Hepatocyte (in vitro differentiated cells): ENCODE measurements around the gene FBXO9.
"Not testable (repeated sequence)": the region's sequence is repeated elsewhere in the genome, so short reads cannot be mapped to it uniquely, and the experiment has no call there.

Source experiments
- EZH2 ChIP-seq: fragments of 200-600 bp; sonication (generic); IDR thresholded peaks from 2 replicates; pipeline ENCODE4 v1.6.1; 2016; ENCODE audit warnings: antibody characterized with exemption, mild to moderate bottlenecking, borderline replicate concordance
- EZH2phosphoT487 ChIP-seq: fragments of 200-600 bp; sonication (generic); IDR thresholded peaks from one replicate; pipeline ENCODE4 v1.6.1; 2018; ENCODE audit warnings: antibody characterized with exemption, mild to moderate bottlenecking, low read depth, moderate library complexity; ENCODE audit not compliant: unreplicated experiment, severe bottlenecking
- TF ChIP-seq, protein P1 (sequence below): fragments of 200-600 bp; sonication (generic); IDR thresholded peaks from 2 replicates; pipeline ENCODE4 v1.5.1; 2016; ENCODE audit warnings: antibody characterized with exemption, mild to moderate bottlenecking; ENCODE audit not compliant: poor library complexity

DNA sequence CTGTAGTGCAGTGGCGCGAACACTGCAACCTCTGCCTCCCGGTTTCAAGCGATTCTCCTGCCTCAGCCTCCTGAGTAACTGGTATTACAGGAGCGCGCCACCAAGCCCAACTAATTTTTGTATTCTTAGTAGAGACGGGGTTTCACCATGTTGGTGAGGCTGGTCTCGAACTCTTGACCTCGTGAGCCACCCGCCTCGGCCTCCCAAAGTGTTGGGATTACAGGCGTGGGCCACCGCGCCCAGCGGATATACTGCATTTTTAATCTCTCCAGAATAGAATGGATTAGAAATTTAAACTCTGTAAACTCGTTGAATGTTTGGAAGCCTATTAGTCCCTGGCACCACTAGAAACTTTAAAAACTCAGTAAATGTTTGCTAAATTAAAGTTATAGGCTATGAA is 949 bp upstream of the FBXO9 start:
- TF ChIP-seq, protein P1, sequence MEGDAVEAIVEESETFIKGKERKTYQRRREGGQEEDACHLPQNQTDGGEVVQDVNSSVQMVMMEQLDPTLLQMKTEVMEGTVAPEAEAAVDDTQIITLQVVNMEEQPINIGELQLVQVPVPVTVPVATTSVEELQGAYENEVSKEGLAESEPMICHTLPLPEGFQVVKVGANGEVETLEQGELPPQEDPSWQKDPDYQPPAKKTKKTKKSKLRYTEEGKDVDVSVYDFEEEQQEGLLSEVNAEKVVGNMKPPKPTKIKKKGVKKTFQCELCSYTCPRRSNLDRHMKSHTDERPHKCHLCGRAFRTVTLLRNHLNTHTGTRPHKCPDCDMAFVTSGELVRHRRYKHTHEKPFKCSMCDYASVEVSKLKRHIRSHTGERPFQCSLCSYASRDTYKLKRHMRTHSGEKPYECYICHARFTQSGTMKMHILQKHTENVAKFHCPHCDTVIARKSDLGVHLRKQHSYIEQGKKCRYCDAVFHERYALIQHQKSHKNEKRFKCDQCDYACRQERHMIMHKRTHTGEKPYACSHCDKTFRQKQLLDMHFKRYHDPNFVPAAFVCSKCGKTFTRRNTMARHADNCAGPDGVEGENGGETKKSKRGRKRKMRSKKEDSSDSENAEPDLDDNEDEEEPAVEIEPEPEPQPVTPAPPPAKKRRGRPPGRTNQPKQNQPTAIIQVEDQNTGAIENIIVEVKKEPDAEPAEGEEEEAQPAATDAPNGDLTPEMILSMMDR: not testable (repeated sequence)
- TF ChIP-seq EZH2phosphoT487, EZH2: not testable (repeated sequence)
